Suppressor macrophage (primary cell): ENCODE data around the gene PRORP.
"Not testable (repeated sequence)": the region's sequence is repeated elsewhere in the genome, so short reads cannot be mapped to it uniquely, and the experiment has no call there.

Source experiments
- DNase-seq, 4 experiments: peaks; one replicate each; pipeline ENCODE4 v3.0.0-alpha.2; 2020 to 2022

The PRORP gene

GRCh38 chr14:35138585-35138984 lies 16.2 kb downstream of the PRORP start:
- DNase-seq: no peak

GRCh38 chr14:35140718-35141581 lies 18.6 kb downstream of the PRORP start:
- peak in 3 of 4 experiments; percentile 19 to 59 (median 52) for DNase-seq

DNA sequence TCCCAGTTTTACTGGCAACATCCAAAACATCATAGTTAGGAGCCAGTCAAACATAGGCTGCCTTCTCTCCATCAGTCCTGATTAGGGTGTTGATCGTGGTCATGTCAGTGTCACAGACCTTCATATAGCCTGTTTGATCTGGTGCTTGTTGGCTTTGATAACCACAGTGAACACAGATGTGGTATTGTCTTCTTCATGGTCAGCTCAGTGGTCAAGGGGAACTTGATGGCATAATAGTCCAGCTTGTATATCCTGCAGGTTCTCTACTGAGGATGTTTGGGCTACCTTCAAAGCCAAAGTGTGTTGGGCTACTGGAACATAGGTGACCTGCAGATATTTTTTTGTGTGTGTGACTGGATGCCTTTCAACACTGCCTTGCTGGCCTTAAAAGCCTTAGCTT lies 21.7 kb downstream of the PRORP start:
- DNase-seq: no peak

DNA sequence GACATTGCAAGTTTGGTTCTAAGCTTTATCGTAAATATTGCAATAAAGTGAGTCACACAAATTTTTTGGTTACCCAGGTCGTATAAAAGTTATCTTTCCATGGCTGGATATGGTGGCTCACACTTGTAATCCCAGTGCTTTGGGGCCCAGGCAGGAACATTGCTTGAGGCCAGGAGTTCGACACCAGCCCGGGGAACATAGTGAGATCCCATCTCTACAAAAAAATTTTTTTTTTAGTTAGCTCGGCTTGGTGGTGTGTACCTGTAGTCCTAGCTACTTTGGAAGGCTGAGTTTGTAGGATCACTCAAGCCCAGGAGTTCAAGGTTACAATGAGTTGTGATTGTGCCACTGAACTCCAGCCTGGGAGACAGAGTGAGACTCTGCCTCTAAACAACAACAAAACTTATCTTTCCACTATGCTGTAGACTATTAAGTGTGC lies 24.4 kb downstream of the PRORP start:
- no peak for DNase-seq

DNA sequence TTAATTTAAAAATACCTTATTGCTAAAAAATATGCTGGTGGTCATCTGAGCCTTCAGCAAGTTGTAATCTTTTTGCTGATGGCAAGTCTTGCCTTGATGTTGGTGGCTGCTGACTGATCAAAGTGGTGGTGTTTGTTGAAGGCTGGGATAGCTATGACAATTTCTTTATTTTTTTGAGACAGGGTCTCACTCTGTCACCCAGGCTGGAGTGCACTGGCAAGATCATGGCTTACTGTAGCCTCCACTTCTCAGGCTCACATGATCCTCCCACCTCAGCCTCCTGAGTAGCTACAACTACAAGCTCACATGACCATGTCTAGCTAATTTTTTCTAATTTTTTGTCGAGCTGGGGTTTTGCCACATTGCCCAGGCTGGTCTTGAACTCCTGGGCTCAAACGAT lies 24.8 kb downstream of the PRORP start:
- DNase-seq: no peak

- no peak for DNase-seq
Observed at GRCh38 chr14:35147711-35148110, 25.4 kb downstream of the PRORP start.

DNA sequence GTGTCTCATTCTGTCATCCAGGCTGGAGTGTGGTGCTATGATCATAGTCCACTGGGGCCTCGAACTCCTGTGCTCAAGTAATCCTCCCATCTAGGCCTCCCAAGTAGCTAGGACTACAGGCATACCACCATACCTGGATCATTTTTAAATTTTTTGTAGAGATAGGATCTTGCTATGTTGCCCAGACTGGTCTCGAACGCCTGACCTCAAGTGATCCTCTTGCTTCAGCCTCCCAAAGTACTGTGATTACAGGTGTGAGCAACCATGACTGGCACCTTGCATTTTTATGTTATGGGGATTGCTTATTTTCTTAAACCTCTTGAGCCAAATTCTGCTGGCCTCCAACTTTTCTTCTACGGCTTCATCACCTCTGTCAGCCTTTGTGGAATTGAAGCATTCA lies 26.9 kb downstream of the PRORP start:
- DNase-seq: no peak

DNA sequence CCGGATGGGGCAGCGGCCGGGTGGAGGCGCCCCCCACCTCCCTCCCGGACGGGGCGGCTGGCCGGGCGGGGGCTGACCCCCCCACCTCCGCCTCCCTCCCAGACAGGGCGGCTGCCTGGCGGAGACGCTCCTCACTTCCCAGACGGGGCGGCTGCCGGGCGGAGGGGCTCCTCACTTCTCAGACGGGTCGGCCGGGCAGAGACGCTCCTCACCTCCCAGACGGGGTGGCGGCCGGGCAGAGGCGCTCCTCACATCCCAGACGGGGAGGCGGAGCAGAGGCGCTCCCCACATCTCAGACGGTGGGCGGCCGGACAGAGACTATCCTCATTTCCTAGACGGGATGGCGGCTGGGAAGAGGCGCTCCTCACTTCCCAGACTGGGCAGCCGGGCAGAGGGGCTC lies 30.2 kb downstream of the PRORP start:
- not testable (repeated sequence) for DNase-seq

- no peak for DNase-seq
Observed at GRCh38 chr14:35154016-35154415, 31.7 kb downstream of the PRORP start.

DNA sequence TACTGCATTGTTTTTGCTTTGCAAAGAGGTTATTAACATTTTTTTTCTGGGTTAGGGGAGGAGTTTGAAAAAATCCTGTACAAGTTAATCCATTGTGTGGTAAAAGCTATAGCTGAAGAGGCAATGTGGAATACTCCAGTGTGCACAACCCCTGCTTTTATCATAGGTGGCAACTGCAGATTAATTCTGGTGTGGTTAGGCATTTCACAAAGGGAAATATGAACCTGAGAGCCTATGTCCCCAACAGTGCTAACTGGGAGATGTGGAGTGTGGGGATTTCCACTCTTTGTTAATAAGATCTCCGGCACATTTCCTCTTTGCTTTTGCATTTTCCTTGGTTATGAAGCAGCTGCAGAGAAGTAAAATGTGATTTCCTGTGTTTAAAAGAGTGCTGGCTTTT lies 33.6 kb downstream of the PRORP start:
- peak; percentile 49 to 75 (median 66) for DNase-seq

DNA sequence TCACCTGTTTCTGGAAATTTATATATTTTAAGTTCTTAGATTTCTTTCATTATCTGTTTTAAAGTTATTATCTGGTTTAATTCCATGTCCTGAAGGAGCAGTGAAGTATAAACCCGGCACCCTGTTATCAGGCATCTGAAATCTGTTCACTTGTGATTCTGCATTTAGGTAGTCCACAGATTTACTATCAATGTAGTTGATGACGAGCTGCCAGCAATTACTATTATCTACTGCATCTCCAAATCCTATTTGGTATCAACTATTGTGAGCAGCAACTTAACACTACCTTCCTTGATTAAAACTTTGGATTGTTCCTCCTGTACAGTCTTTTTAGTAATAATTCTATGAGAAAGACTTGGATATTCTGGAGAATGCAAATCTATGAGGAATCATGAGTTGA lies 36.1 kb downstream of the PRORP start:
- DNase-seq: no peak

DNA sequence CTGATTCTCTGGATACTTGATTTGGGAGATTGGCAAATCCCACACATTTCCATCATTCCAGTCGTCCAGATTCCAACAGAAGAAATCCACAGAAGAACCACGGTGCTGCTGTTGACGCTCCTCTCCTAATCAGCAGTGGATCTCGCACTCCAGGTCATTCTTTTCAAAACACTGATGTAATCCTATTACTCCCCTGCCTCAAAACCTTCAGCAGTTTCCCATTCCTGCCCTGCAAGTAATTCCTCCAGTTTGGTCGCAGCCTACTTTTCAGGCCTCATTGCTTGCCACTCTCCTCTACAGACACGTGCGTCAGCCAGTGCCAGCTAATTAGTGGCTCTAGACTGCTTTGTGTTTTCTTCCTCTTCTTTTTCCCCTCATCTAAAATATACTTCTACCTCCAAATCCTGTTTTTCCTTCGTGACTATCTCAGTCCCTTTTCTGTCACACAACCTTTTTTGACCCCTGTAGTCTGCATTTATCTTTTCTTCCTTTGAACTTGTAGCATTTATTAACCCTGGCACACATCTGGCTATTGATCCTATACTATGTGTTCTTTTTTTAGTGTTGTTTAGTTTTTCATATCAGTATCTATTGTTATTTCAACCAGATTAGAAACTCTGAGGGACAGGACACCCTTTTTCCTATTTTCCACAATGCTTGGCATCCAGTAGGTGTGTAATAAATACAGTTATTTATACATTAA lies 36.8 kb downstream of the PRORP start:
- DNase-seq: no peak

DNA sequence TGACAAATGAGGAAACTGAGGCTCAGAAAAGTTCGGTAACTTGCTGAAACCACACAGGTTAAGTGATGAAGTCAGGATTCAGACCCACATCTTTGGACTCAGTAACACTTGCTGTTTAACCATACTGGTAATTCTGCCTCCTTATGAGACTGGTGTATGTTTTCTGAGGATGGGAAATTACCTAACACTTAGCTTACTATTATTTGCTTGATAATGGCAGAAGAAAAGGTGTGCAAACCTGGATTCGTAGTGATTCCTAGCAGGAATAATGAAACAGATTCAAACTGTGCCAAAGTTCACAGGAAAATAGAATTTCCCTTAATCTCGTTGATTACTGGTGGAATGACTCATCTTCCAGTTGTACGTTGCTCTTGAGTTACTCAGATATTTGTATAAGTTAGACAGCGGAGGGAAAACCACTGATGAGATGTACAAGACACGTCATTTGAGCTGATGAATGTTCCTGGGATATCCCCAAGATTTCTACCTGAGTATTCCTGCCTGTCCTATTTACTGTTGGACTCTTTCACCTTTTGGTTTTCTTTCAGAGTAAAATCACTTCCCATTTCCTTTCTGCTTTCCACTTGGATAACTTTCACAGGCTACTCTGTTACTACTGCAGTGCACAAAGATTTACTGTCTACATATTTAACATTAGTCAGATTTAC lies 37.5 kb downstream of the PRORP start:
- peak in 1 of 4 experiments; percentile 6 for DNase-seq

DNA sequence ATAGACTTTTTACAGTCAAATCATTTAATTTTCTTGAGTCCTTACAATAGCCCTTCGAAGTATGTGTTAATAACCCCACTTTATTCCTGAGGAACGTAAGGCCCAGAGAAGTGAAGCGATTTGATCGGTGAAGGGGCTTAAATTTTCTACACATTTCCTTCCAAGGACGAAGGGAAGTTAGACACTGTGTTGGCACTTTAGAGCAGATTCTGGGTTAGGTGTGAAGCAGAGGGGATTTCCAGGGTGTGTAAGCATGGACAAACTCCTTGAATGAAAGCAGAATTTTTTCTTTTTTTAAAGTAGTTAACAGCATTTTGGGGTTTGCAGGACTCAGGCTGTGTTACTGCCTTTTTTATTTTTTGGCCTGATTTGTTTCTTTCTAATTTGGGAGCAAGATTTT lies 38.9 kb downstream of the PRORP start:
- no peak for DNase-seq

DNA sequence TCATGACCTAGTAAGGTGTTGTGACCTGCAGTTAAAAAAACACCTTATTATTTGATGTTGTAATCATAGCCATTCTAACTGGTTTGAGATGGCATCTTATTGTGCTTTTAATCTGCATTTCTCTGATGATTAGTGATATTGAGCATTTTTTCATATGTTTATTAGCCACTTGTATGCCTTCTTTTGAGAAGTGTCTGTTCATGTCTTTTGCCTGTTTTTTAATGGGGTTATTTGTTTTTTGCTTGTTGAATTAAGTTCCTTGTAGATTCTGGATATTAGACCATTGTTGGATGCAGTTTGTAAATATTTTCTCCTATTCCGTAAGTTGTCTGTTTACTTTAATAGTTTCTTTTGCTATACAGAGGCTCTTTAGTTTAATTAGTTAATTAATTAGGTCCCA lies 41.0 kb downstream of the PRORP start:
- no peak for DNase-seq

DNA sequence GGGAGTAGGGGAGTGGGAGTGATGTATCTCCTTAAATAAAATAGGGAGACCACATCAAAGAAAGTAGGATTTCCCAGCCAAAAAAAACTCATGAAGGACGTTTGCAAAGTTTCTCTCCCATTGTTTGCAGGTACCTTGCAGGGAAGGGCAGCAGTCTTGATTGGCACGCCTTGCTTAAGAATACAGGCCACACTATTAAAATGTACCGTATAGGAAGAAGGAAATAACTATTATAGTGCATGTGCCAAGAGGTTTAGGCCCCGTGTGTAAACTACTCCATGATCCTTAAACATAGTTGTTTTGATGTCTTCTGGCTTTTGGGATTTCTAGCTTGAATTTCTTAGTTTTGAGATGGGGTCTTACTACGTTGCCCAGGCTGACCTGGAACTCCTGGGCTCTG lies 42.5 kb downstream of the PRORP start:
- no peak for DNase-seq

- DNase-seq: no peak
Observed at GRCh38 chr14:35167496-35167895, 45.1 kb downstream of the PRORP start.
